Measurements from ENCODE around the gene ITGB2. TPM values are rescaled to one million over a fixed set of nuclear protein-coding genes. Genes with fewer than 3 reads are reported as not detected.
A peak's percentile ranks its signal among the peaks of the same experiment; 100 is the strongest.

The ITGB2 gene
- total RNA-seq, 1 donor from 2014 or later: 35.1 TPM

GRCh38 chr21:44874240-44874496 is 46.5 kb downstream of the ITGB2 start:
- peaks cover 57% of the 10 kb centered on the region for H3K4me1 ChIP-seq
- H3K27me3 ChIP-seq: no peaks in the 10 kb centered on the region
- H3K4me3 ChIP-seq: peak overlapping the region; percentile 79 to 88
- DNase-seq (ENCODE audit: extremely low spot score in 2 of 2): no peak
- no peaks in the 10 kb centered on the region for H3K36me3 ChIP-seq
- H3K27ac ChIP-seq: peak overlapping the region; percentile 90
- intact Hi-C loops (cut with DNase I): loop anchor here (5.0 to 10.0 kb wide), 2 partner anchors 57 to 539 kb away; partner anchors contain the start of genes CFAP410 and SUMO3
- no peak for TF ChIP-seq POLR2AphosphoS5 (IDR thresholded peaks at IDR 0.05; ENCODE audit: insufficient read depth in 1 of 2, low read depth in 1 of 2)
- no peak for TF ChIP-seq POLR2A (IDR thresholded peaks at IDR 0.05)
- no peak for TF ChIP-seq CTCF (IDR thresholded peaks at IDR 0.05)
- H3K9me3 ChIP-seq: no peaks in the 10 kb centered on the region

- H3K4me1 ChIP-seq: peaks cover 62% of the 10 kb centered on the region
- no peaks in the 10 kb centered on the region for H3K27me3 ChIP-seq
- H3K4me3 ChIP-seq: peak within 1 kb of the TSS; percentile 79 to 88
- intact Hi-C loops (cut with DNase I): loop anchor here (5.0 to 10.0 kb wide), 2 partner anchors 56 to 539 kb away; partner anchors contain the start of genes CFAP410 and SUMO3
- peak within 1 kb of the TSS; percentile 90 for H3K27ac ChIP-seq
- no peaks in the 10 kb centered on the region for H3K9me3 ChIP-seq
- DNase-seq (ENCODE audit: extremely low spot score in 2 of 2): peak in 1 of 2 donors; percentile 95
- H3K36me3 ChIP-seq: no peaks in the 10 kb centered on the region
- TF ChIP-seq POLR2AphosphoS5 (IDR thresholded peaks at IDR 0.05; ENCODE audit: insufficient read depth in 1 of 2, low read depth in 1 of 2) (peak; percentile 85 to 95), POLR2A (IDR thresholded peaks at IDR 0.05) (peak; percentile 59 to 72), CTCF (IDR thresholded peaks at IDR 0.05) (no peak)
These were observed 47.1 kb downstream of the ITGB2 start, which contains the start of gene PTTG1IP for GRCh38 chr21:44873356-44874239. Gene PTTG1IP, minus strand, starts transcription at chr21:44873690. Its CDS starts 74 bp downstream, at chr21:44873616.

- TF ChIP-seq CTCF (IDR thresholded peaks at IDR 0.05) (no peak), POLR2A (IDR thresholded peaks at IDR 0.05) (no peak), POLR2AphosphoS5 (IDR thresholded peaks at IDR 0.05; ENCODE audit: insufficient read depth in 1 of 2, low read depth in 1 of 2) (peak in 1 of 2 donors; percentile 35)
- no peaks in the 10 kb centered on the region for H3K36me3 ChIP-seq
- H3K4me3 ChIP-seq: peak overlapping the region; percentile 79 to 88
- no peak for DNase-seq (ENCODE audit: extremely low spot score in 2 of 2)
- intact Hi-C loops (cut with DNase I): loop anchor here (5.0 to 10.0 kb wide), 2 partner anchors 56 to 538 kb away; partner anchors contain the start of genes CFAP410 and SUMO3
- H3K27me3 ChIP-seq: no peaks in the 10 kb centered on the region
- H3K9me3 ChIP-seq: no peaks in the 10 kb centered on the region
- peak overlapping the region; percentile 90 for H3K27ac ChIP-seq
- peaks cover 70% of the 10 kb centered on the region for H3K4me1 ChIP-seq
These were observed 47.9 kb downstream of the ITGB2 start for GRCh38 chr21:44872649-44873355.

GRCh38 chr21:44872323-44872648 is 48.4 kb downstream of the ITGB2 start:
- Histone ChIP-seq H3K36me3 (no peaks in the 10 kb centered on the region), H3K4me1 (peaks cover 76% of the 10 kb centered on the region), H3K27ac (peak overlapping the region; percentile 90), H3K27me3 (no peaks in the 10 kb centered on the region), H3K4me3 (peak overlapping the region; percentile 79 to 88), H3K9me3 (no peaks in the 10 kb centered on the region)
- no peak for DNase-seq (ENCODE audit: extremely low spot score in 2 of 2)
- TF ChIP-seq POLR2A (IDR thresholded peaks at IDR 0.05) (no peak), POLR2AphosphoS5 (IDR thresholded peaks at IDR 0.05; ENCODE audit: insufficient read depth in 1 of 2, low read depth in 1 of 2) (no peak), CTCF (IDR thresholded peaks at IDR 0.05) (no peak)
- intact Hi-C loops (cut with DNase I): loop anchor here (5.0 to 10.0 kb wide), 2 partner anchors 55 to 537 kb away; partner anchors contain the start of genes CFAP410 and SUMO3
